HCT116 (cell line): ENCODE data around the gene UBE2L6. TPM values are rescaled to one million over a fixed set of nuclear protein-coding genes. Genes with fewer than 3 reads are reported as not detected.

Source experiments
- ATAC-seq: fragments of 200-7000 bp; cut with Tn5 transposase; 2 replicates; pipeline ENCODE4 v1.9.1; 2020; ENCODE audit warnings: mild to moderate bottlenecking, moderate library complexity
- BruUV-seq: library from RNA; stranded (reverse); fragments of 400-500 nt; replicated peaks from 2 replicates; lab custom pipeline; 2021; lab: Mats Ljungman, UMichigan
- CTCF ChIA-PET: fragments of 300-600 bp; sonication (Branson Sonifier 250); formaldehyde crosslinking; loops from one replicate; lab custom pipeline; 2021; ENCODE audit warnings: antibody characterized with exemption; lab: Charles Lee
- POLR2A ChIA-PET: fragments of 300-600, 350-600 bp; sonication (Branson Sonifier 250); formaldehyde crosslinking; loops from one replicate; lab custom pipeline; 2021; ENCODE audit warnings: antibody characterized with exemption; lab: Charles Lee
- RAD21 ChIA-PET, 2 experiments: fragments of 300-600 bp; sonication (Branson Sonifier 250); formaldehyde crosslinking; loops; one replicate each; lab custom pipeline; 2023; ENCODE audit warnings: low total read pairs in 2 of 2; ENCODE audit not compliant: uncharacterized antibody in 2 of 2, unreplicated experiment in 2 of 2, low non-redundant PET in 1 of 2; lab: Charles Lee
- DNase-seq: peaks from one replicate; pipeline ENCODE4 v3.0.0-alpha.2; 2010; ENCODE audit warnings: low read depth, low spot score
- H2AFZ ChIP-seq: fragments of 200-600 bp; shearing (Covaris generic), sonication (generic); 2 replicates; pipeline ENCODE4 v1.6.1; 2017; ENCODE audit warnings: low read depth, mixed run types, mixed read lengths, antibody characterized with exemption, low read length; ENCODE audit not compliant: poor library complexity, severe bottlenecking
- H3K27ac ChIP-seq: 2 replicates; pipeline ENCODE4 v1.5.1; 2012; ENCODE audit warnings: low read depth, low read length
- H3K27me3 ChIP-seq: fragments of 200-600 bp; sonication (generic); 2 replicates; pipeline ENCODE4 v1.6.1; 2016; ENCODE audit warnings: mixed run types, low read length, mixed read lengths; ENCODE audit not compliant: insufficient read depth
- H3K36me3 ChIP-seq, 2 experiments: fragments of 200-500 bp in 1 of 2; fragments of 200-600 bp in 1 of 2; sonication (Bioruptor generic) in 1 of 2; sonication (generic) in 1 of 2; 2 replicates each; pipeline versions ENCODE4 v1.5.1 to v1.6.1; 2014 to 2016; ENCODE audit warnings: low read length in 2 of 2, inconsistent platforms in 1 of 2, mixed read lengths in 1 of 2, mixed run types in 1 of 2; ENCODE audit not compliant: insufficient read depth in 2 of 2, control insufficient read depth in 1 of 2
- H3K4me1 ChIP-seq, 2 experiments: fragments of 200-600 bp in 1 of 2; sonication (generic) in 1 of 2; 2 replicates each; pipeline versions ENCODE4 v1.5.1 to v1.6.1; 2012 to 2017; ENCODE audit warnings: low read length in 2 of 2, inconsistent platforms in 1 of 2, mild to moderate bottlenecking in 1 of 2, mixed read lengths in 1 of 2, mixed run types in 1 of 2, moderate library complexity in 1 of 2; ENCODE audit not compliant: insufficient read depth in 2 of 2, control insufficient read depth in 1 of 2
- H3K4me2 ChIP-seq: fragments of 200-600 bp; sonication (generic); 2 replicates; pipeline ENCODE4 v1.6.1; 2017; ENCODE audit warnings: mixed run types, low read length, mixed read lengths
- H3K4me3 ChIP-seq, 2 experiments: fragments of 200-600 bp in 1 of 2; sonication (generic) in 1 of 2; replicated peaks in 1 of 2; 2 replicates each; pipeline ENCODE4 v1.5.1; 2011 to 2016; ENCODE audit warnings: low read length in 2 of 2, control low read depth in 1 of 2, low read depth in 1 of 2, mild to moderate bottlenecking in 1 of 2, mixed read lengths in 1 of 2, mixed run types in 1 of 2
- H3K79me2 ChIP-seq: fragments of 200-600 bp; sonication (generic); 2 replicates; pipeline ENCODE4 v1.6.1; 2017; ENCODE audit warnings: mild to moderate bottlenecking, mixed run types, low read length, moderate library complexity, mixed read lengths; ENCODE audit not compliant: insufficient read depth
- H3K9ac ChIP-seq: fragments of 200-600 bp; sonication (generic); 2 replicates; pipeline ENCODE4 v1.6.1; 2016; ENCODE audit warnings: low read length, mixed read lengths
- H3K9me2 ChIP-seq: fragments of 200-600 bp; sonication (generic), shearing (Covaris generic); 2 replicates; pipeline ENCODE4 v1.6.1; 2017; ENCODE audit warnings: mixed run types, mild to moderate bottlenecking, moderate library complexity; ENCODE audit not compliant: insufficient read depth
- H3K9me3 ChIP-seq, 2 experiments: fragments of 200-500 bp in 1 of 2; fragments of 200-600 bp in 1 of 2; sonication (Bioruptor generic) in 1 of 2; sonication (generic) in 1 of 2; 2 replicates each; pipeline ENCODE4 v1.6.1; 2014 to 2017; ENCODE audit warnings: low read length in 2 of 2, mixed read lengths in 2 of 2, inconsistent platforms in 1 of 2, low read depth in 1 of 2, mild to moderate bottlenecking in 1 of 2, mixed run types in 1 of 2, moderate library complexity in 1 of 2; ENCODE audit not compliant: control insufficient read depth in 1 of 2, insufficient read depth in 1 of 2
- H4K20me1 ChIP-seq: fragments of 200-600 bp; sonication (generic), shearing (Covaris generic); 2 replicates; pipeline ENCODE4 v1.6.1; 2017; ENCODE audit warnings: mixed run types, mild to moderate bottlenecking, moderate library complexity; ENCODE audit not compliant: insufficient read depth
- ATF3 ChIP-seq: IDR thresholded peaks from 2 replicates; pipeline ENCODE4 v1.6.1; 2012
- CBX3 ChIP-seq: IDR thresholded peaks from 2 replicates; pipeline ENCODE4 v1.6.1; 2012; ENCODE audit warnings: low read depth
- EGR1 ChIP-seq: IDR thresholded peaks from 2 replicates; pipeline ENCODE4 v1.6.1; 2012; ENCODE audit warnings: low read depth
- ELF1 ChIP-seq: IDR thresholded peaks from 2 replicates; pipeline ENCODE4 v1.6.1; 2012; ENCODE audit warnings: low read depth, borderline replicate concordance
- FOSL1 ChIP-seq: IDR thresholded peaks from 2 replicates; pipeline ENCODE4 v1.6.1; 2012; ENCODE audit warnings: low read depth
- JUND ChIP-seq: IDR thresholded peaks from 2 replicates; pipeline ENCODE4 v1.6.1; 2012
- POLR2A ChIP-seq: IDR thresholded peaks from 2 replicates; pipeline ENCODE4 v1.7.0; 2011; ENCODE audit warnings: borderline replicate concordance; ENCODE audit not compliant: insufficient read depth, insufficient read length; ENCODE audit errors: extremely low read depth
- POLR2AphosphoS5 ChIP-seq: IDR thresholded peaks from 2 replicates; pipeline ENCODE4 v1.6.1; 2011; ENCODE audit warnings: mild to moderate bottlenecking, low read depth, low read length, moderate library complexity
- RAD21 ChIP-seq: IDR thresholded peaks from 2 replicates; pipeline ENCODE4 v1.6.1; 2012; ENCODE audit warnings: low read depth, mild to moderate bottlenecking
- REST ChIP-seq: IDR thresholded peaks from 2 replicates; pipeline ENCODE4 v1.6.1; 2012; ENCODE audit warnings: low read depth
- SIN3A ChIP-seq: IDR thresholded peaks from 2 replicates; pipeline ENCODE4 v1.6.1; 2012; ENCODE audit warnings: low read depth
- SP1 ChIP-seq: IDR thresholded peaks from 2 replicates; pipeline ENCODE4 v1.6.1; 2012; ENCODE audit warnings: low read depth
- YY1 ChIP-seq: IDR thresholded peaks from 2 replicates; pipeline ENCODE4 v1.6.1; 2011; ENCODE audit warnings: low read length, low read depth, moderate library complexity, mild to moderate bottlenecking; ENCODE audit not compliant: insufficient replicate concordance; ENCODE audit errors: extremely low read depth
- ZBTB33 ChIP-seq: IDR thresholded peaks from 2 replicates; pipeline ENCODE4 v1.6.1; 2011; ENCODE audit warnings: mild to moderate bottlenecking, low read length, moderate library complexity; ENCODE audit not compliant: insufficient replicate concordance; ENCODE audit errors: extremely low read depth
- ZFX ChIP-seq: fragments of 450-650 bp; IDR thresholded peaks from 2 replicates; pipeline ENCODE4 v1.6.1; 2017
- intact Hi-C: fragments of 100-400 bp; cut with micrococcal nuclease; formaldehyde crosslinking; loops from 2 replicates; pipeline ENCODE4 v1.10.0; 2022
- total RNA-seq: library from RNA; stranded (reverse); gene quantifications from one replicate; pipeline ENCODE4 v1.2.1, GENCODE V29; 2021; ENCODE audit not compliant: unreplicated experiment

The UBE2L6 gene
- total RNA-seq, 1 experiment from 2014 or later = 24.8 TPM

DNA sequence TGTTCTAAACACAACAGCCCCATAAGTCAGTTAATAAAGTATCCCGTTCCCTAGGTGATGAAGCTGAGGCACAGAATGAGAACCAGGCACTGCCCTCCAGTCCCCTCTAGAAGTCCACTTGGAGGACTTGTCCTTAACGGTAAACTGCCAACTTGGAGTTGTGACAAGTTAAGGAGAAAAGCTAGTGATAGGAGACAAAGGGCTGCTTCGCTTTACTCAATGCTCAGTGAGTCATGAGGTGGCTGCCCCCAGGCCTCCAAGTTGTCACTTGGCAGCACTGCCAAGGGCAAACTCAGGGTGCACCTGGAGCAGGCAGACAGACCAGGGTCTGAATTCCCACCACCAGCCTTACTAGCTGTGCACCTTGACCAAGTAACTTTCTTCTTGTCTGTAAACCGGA, 65.5 kb downstream of the UBE2L6 start:
- Histone ChIP-seq H3K9me3 (no peaks in the 10 kb centered on the region), H3K4me1 (peaks cover 9 to 17% of the 10 kb centered on the region in 2 experiments; a peak in 3 of 4 replicates), H2AFZ (no peak overlapping the region), H3K9me2 (no peaks in the 10 kb centered on the region), H4K20me1 (no peaks in the 10 kb centered on the region), H3K36me3 (no peaks in the 10 kb centered on the region), H3K4me3 (no peak overlapping the region), H3K27ac (no peak overlapping the region), H3K4me2 (no peak overlapping the region), H3K79me2 (no peaks in the 10 kb centered on the region), H3K9ac (no peak overlapping the region), H3K27me3 (no peaks in the 10 kb centered on the region)
- intact Hi-C loops = no loop called here
- ChIA-PET POLR2A (no interaction called here), RAD21 (interaction anchor here in 1 of 2 experiments (0.7 kb wide), 1 partner anchor 9 kb away, joined by 4 read pairs; no protein-coding TSS in a partner anchor), CTCF (interaction anchor here (0.8 to 2.1 kb wide), 2 partner anchors 9 to 143 kb away, joined by 4 to 36 read pairs; no protein-coding TSS in a partner anchor)
- DNase-seq = no peak
- TF ChIP-seq REST (no peak), POLR2A (no peak), ZBTB33 (no peak), ATF3 (no peak), RAD21 (no peak), POLR2AphosphoS5 (no peak), CBX3 (no peak), JUND (no peak), SP1 (no peak), SIN3A (no peak), FOSL1 (no peak), YY1 (no peak), ELF1 (no peak), ZFX (no peak), EGR1 (no peak)
- BruUV-seq = no TSS peak
- no peak for ATAC-seq
